Panc1 (cell line): ENCODE data around the gene CFP. TPM values are rescaled to one million over a fixed set of nuclear protein-coding genes. Genes with fewer than 3 reads are reported as not detected.

ENCODE experiments used
- ATAC-seq: fragments of 200-7000 bp; cut with Tn5 transposase; 2 replicates; pipeline ENCODE4 v1.9.1; 2020; ENCODE audit warnings: mild to moderate bottlenecking, moderate library complexity
- BruUV-seq: library from RNA; stranded (reverse); fragments of 400-500 nt; replicated peaks from 2 replicates; lab custom pipeline; 2021; lab: Mats Ljungman, UMichigan
- CTCF ChIA-PET: fragments of 300-600 bp; sonication (Branson Sonifier 250); formaldehyde crosslinking; loops from one replicate; lab custom pipeline; 2022; ENCODE audit warnings: antibody characterized with exemption; lab: Charles Lee
- POLR2A ChIA-PET: fragments of 300-600 bp; sonication (Branson Sonifier 250); formaldehyde crosslinking; loops from one replicate; lab custom pipeline; 2022; ENCODE audit warnings: antibody characterized with exemption; lab: Charles Lee
- DNase-seq: peaks from one replicate; pipeline ENCODE4 v3.0.0-alpha.2; 2010; ENCODE audit warnings: low read depth, low spot score
- H3K27ac ChIP-seq: 2 replicates; pipeline ENCODE4 v1.5.1; 2011; ENCODE audit warnings: mild to moderate bottlenecking, low read length, inconsistent platforms
- H3K27me3 ChIP-seq: fragments of 200-500 bp; sonication (Bioruptor generic); 2 replicates; pipeline ENCODE4 v1.6.0; 2014; ENCODE audit warnings: low read length, inconsistent platforms; ENCODE audit not compliant: control insufficient read depth, insufficient read depth
- H3K36me3 ChIP-seq: fragments of 200-500 bp; sonication (Bioruptor generic); 2 replicates; pipeline ENCODE4 v1.5.1; 2014; ENCODE audit warnings: inconsistent platforms, mild to moderate bottlenecking, low read length, moderate library complexity; ENCODE audit not compliant: control insufficient read depth, insufficient read depth
- H3K4me1 ChIP-seq: 2 replicates; pipeline ENCODE4 v1.5.1; 2011; ENCODE audit warnings: inconsistent platforms, mild to moderate bottlenecking, low read length, moderate library complexity; ENCODE audit not compliant: control insufficient read depth, insufficient read depth
- H3K4me3 ChIP-seq, 2 experiments: 2 replicates each; pipeline ENCODE4 v1.5.1; 2011 to 2012; ENCODE audit warnings: low read depth in 2 of 2, low read length in 2 of 2, mild to moderate bottlenecking in 2 of 2, inconsistent platforms in 1 of 2, moderate library complexity in 1 of 2
- H3K9me3 ChIP-seq: fragments of 200-500 bp; sonication (Bioruptor generic); 2 replicates; pipeline ENCODE4 v1.5.1; 2014; ENCODE audit warnings: low read depth, mild to moderate bottlenecking, inconsistent platforms, low read length, moderate library complexity; ENCODE audit not compliant: control insufficient read depth, insufficient read depth
- POLR2AphosphoS5 ChIP-seq: IDR thresholded peaks from 2 replicates; pipeline ENCODE4 v1.6.1; 2012; ENCODE audit warnings: mild to moderate bottlenecking, low read depth, low read length, moderate library complexity
- SIN3A ChIP-seq: IDR thresholded peaks from 2 replicates; pipeline ENCODE4 v1.6.1; 2012; ENCODE audit warnings: low read depth, mild to moderate bottlenecking, low read length, moderate library complexity, borderline replicate concordance; ENCODE audit not compliant: insufficient read depth
- TCF7L2 ChIP-seq: IDR thresholded peaks from 2 replicates; pipeline ENCODE4 v1.6.1; 2011; ENCODE audit warnings: mild to moderate bottlenecking, low read depth, low read length, inconsistent platforms
- in situ Hi-C: cut with HindIII; loops from 2 replicates; pipeline ENCODE4 v1.10.0; 2016; ENCODE audit warnings: low sequenced_read_pairs, low pct_unique_long_range_greater_than_20kb
- intact Hi-C: fragments of 100-400 bp; cut with micrococcal nuclease; formaldehyde crosslinking; loops from one replicate; pipeline ENCODE4 v1.10.0; 2022; ENCODE audit not compliant: unreplicated experiment
- total RNA-seq: library from RNA; stranded (reverse); gene quantifications from one replicate; pipeline ENCODE4 v1.2.1, GENCODE V29; 2021; ENCODE audit not compliant: unreplicated experiment
- TF ChIP-seq, protein P1 (sequence below), 2 experiments: IDR thresholded peaks; 2 replicates each; pipeline ENCODE4 v1.6.1; 2011 to 2012; ENCODE audit warnings: low read depth in 2 of 2, control low read depth in 1 of 2, low read length in 1 of 2, mild to moderate bottlenecking in 1 of 2, moderate library complexity in 1 of 2; ENCODE audit not compliant: insufficient read depth in 1 of 2
- TF ChIP-seq, protein P2 (sequence below): fragments of 450-650 bp; IDR thresholded peaks from 2 replicates; pipeline ENCODE4 v1.5.1; 2017; ENCODE audit warnings: mild to moderate bottlenecking

Gene CFP
- total RNA-seq, 1 experiment from 2014 or later = 0.59 TPM

DNA sequence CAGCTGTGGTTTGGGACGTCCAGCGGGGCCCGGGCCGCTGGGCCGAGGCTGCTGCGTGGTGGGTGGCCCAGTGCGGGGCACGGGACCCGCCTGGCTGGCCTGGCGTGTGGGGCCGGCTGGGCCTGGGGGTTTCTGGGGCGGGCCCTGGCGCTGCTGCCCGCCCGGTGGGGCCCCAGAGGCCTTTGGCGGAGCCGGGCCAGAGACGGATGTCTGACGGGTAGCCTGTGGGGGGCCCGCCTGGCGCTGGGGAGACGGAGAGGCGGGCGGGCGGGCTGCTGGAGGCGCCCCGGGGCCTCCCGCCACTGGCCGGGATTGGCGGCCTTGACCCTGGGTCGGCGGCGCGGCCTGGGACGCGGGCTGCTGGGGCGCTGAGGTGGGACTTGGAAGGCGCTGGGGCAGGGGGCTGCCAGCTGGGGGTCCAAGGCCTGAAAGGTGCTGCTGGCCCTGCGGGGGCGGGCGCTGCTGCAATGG, 55.6 kb downstream of the CFP start:
- intact Hi-C loops = no loop called here
- DNase-seq (no peak), ATAC-seq (no peak)
- no TSS peak for BruUV-seq
- Histone ChIP-seq H3K9me3 (no peaks in the 10 kb centered on the region), H3K36me3 (no peaks in the 10 kb centered on the region), H3K27me3 (no peaks in the 10 kb centered on the region), H3K4me1 (no peaks in the 10 kb centered on the region; the same call in 1 of the 2 replicates), H3K4me3 (no peak overlapping the region), H3K27ac (no peak overlapping the region)
- CTCF ChIA-PET = no interaction called here
- in situ Hi-C loops = no loop called here
- TF ChIP-seq, protein P1, sequence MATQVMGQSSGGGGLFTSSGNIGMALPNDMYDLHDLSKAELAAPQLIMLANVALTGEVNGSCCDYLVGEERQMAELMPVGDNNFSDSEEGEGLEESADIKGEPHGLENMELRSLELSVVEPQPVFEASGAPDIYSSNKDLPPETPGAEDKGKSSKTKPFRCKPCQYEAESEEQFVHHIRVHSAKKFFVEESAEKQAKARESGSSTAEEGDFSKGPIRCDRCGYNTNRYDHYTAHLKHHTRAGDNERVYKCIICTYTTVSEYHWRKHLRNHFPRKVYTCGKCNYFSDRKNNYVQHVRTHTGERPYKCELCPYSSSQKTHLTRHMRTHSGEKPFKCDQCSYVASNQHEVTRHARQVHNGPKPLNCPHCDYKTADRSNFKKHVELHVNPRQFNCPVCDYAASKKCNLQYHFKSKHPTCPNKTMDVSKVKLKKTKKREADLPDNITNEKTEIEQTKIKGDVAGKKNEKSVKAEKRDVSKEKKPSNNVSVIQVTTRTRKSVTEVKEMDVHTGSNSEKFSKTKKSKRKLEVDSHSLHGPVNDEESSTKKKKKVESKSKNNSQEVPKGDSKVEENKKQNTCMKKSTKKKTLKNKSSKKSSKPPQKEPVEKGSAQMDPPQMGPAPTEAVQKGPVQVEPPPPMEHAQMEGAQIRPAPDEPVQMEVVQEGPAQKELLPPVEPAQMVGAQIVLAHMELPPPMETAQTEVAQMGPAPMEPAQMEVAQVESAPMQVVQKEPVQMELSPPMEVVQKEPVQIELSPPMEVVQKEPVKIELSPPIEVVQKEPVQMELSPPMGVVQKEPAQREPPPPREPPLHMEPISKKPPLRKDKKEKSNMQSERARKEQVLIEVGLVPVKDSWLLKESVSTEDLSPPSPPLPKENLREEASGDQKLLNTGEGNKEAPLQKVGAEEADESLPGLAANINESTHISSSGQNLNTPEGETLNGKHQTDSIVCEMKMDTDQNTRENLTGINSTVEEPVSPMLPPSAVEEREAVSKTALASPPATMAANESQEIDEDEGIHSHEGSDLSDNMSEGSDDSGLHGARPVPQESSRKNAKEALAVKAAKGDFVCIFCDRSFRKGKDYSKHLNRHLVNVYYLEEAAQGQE (IDR thresholded peaks at IDR 0.05; ENCODE audit: insufficient read depth in 1 of 2, low read depth in 2 of 2, low read length in 1 of 2) = no peak
- TF ChIP-seq, protein P2, sequence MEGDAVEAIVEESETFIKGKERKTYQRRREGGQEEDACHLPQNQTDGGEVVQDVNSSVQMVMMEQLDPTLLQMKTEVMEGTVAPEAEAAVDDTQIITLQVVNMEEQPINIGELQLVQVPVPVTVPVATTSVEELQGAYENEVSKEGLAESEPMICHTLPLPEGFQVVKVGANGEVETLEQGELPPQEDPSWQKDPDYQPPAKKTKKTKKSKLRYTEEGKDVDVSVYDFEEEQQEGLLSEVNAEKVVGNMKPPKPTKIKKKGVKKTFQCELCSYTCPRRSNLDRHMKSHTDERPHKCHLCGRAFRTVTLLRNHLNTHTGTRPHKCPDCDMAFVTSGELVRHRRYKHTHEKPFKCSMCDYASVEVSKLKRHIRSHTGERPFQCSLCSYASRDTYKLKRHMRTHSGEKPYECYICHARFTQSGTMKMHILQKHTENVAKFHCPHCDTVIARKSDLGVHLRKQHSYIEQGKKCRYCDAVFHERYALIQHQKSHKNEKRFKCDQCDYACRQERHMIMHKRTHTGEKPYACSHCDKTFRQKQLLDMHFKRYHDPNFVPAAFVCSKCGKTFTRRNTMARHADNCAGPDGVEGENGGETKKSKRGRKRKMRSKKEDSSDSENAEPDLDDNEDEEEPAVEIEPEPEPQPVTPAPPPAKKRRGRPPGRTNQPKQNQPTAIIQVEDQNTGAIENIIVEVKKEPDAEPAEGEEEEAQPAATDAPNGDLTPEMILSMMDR = no peak
- no peak for TF ChIP-seq SIN3A
- POLR2A ChIA-PET = no interaction called here

DNA sequence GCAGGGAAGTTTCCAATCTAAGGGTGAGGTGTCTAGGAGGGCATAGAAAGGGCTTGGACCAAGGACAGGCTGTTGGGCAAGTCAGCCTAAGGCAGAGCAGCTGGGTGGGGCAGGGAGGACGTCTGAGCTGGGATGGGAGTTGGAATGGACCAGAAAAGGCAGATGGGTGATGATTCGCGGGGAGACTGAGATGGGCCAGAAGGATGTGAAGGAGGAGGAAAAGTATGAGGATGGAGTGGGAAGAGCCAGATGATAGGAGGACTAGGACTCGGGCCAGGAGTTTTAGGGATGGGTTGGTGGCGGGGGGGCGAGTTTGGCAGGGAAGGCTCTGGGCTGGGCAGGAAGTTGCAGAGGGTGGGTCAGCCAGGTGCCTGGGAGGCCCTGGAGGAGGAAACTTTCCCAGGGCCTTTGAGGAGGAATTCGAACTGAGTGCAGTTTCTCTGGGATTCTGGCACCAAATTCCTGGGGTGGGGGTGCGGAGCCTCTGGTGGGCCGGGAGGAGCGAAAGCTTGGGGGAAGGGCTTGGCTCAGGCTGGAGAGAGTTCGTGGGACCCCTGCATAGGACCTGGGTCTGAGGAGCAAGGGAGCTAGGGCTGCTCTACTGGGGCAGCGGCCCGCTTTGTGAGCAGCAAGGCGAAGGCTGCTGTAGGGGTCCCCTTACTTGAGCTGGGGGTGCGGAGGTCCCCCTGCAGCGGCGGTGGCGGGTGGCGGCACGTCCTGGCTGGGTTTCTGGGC, 56.2 kb downstream of the CFP start:
- no TSS peak for BruUV-seq
- intact Hi-C loops (no loop called here), in situ Hi-C loops (no loop called here)
- Histone ChIP-seq H3K4me1 (no peaks in the 10 kb centered on the region; the same call in 1 of the 2 replicates), H3K27me3 (no peaks in the 10 kb centered on the region), H3K36me3 (no peaks in the 10 kb centered on the region), H3K27ac (no peak overlapping the region), H3K4me3 (no peak overlapping the region), H3K9me3 (no peaks in the 10 kb centered on the region)
- ATAC-seq (peak; percentile 41), DNase-seq (no peak)
- ChIA-PET POLR2A (no interaction called here), CTCF (no interaction called here)
- TF ChIP-seq SIN3A (no peak), TCF7L2 (no peak), POLR2AphosphoS5 (no peak; the same call in 1 of the 2 replicates)
- TF ChIP-seq, protein P2 = no peak
- TF ChIP-seq, protein P1 (IDR thresholded peaks at IDR 0.05; ENCODE audit: insufficient read depth in 1 of 2, low read depth in 2 of 2, low read length in 1 of 2) = no peak
